BE2C (cell line): ENCODE data around the gene ATG4A.

Source experiments
- DNase-seq: peaks from one replicate; pipeline ENCODE4 v3.0.0-alpha.2; 2020
- H3K27me3 ChIP-seq: fragments of 250-450 bp; sonication (Bioruptor Pico); 2 replicates; pipeline ENCODE4 v1.5.1; 2020; ENCODE audit warnings: mild to moderate bottlenecking
- H3K36me3 ChIP-seq: fragments of 250-450 bp; sonication (Bioruptor Pico); 2 replicates; pipeline ENCODE4 v1.5.1; 2020; ENCODE audit warnings: mild to moderate bottlenecking
- H3K4me1 ChIP-seq: fragments of 250-450 bp; sonication (Bioruptor Pico); 2 replicates; pipeline ENCODE4 v1.5.1; 2020
- H3K4me3 ChIP-seq: 2 replicates; pipeline ENCODE4 v1.5.1; 2011; ENCODE audit warnings: low read depth, low read length
- H3K9me3 ChIP-seq: fragments of 250-450 bp; sonication (Bioruptor Pico); 2 replicates; pipeline ENCODE4 v1.5.1; 2020
- CTCF ChIP-seq: IDR thresholded peaks from 2 replicates; pipeline ENCODE4 v1.5.1; 2012; ENCODE audit warnings: mild to moderate bottlenecking, low read depth, low read length

The ATG4A gene

DNA sequence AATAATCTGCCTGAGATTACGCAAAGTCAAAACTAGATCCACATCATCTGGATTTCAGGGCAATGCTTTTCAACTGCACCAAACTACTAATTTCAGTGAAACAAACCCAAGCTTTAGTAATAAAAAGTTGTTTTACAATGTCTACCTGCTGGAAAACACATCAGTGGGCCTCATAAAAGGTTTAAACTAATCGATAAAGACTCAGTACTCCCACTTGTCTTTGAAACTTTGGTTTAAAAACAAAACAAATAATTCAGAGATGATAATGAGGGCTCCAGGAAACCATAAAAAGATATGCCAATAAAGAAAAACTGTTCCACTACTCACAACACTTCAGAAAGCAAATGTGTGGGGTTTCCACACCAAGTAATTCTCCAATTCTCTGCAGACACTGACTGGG, 10.5 kb upstream of the ATG4A start:
- Histone ChIP-seq H3K9me3 (no peaks in the 10 kb centered on the region), H3K36me3 (no peaks in the 10 kb centered on the region), H3K4me3 (no peak overlapping the region), H3K4me1 (no peaks in the 10 kb centered on the region), H3K27me3 (no peaks in the 10 kb centered on the region)
- no peak for DNase-seq
- no peak for TF ChIP-seq CTCF

DNA sequence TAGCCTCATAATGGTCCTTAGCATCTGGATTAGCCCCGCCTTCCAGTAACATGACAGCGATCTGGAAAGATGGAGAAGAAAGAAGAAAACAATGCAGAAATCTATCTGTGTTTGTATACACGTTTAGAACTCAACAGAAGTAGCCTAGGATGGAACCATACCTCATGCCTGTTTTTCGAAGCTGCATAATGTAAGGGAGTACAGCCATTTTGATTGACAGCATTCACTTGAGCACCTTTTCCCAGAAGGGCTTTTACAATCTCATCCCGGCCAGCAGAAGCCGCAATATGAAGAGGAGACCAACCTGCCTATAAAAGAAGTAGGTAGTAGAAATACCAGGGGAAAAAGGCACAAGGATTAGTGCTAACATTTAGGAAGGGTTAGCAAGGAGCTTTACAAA, 3.8 kb upstream of the ATG4A start:
- DNase-seq, result no peak
- no peak for TF ChIP-seq CTCF
- Histone ChIP-seq H3K4me3 (no peak overlapping the region), H3K4me1 (no peaks in the 10 kb centered on the region), H3K9me3 (no peaks in the 10 kb centered on the region), H3K36me3 (no peaks in the 10 kb centered on the region), H3K27me3 (no peaks in the 10 kb centered on the region)

- DNase-seq, result no peak
- no peak for TF ChIP-seq CTCF
- Histone ChIP-seq H3K4me1 (no peaks in the 10 kb centered on the region), H3K4me3 (no peak overlapping the region), H3K9me3 (no peaks in the 10 kb centered on the region), H3K36me3 (no peaks in the 10 kb centered on the region), H3K27me3 (no peaks in the 10 kb centered on the region)
These were observed 3.1 kb upstream of the ATG4A start for GRCh38 chrX:108088511-108088910.

DNA sequence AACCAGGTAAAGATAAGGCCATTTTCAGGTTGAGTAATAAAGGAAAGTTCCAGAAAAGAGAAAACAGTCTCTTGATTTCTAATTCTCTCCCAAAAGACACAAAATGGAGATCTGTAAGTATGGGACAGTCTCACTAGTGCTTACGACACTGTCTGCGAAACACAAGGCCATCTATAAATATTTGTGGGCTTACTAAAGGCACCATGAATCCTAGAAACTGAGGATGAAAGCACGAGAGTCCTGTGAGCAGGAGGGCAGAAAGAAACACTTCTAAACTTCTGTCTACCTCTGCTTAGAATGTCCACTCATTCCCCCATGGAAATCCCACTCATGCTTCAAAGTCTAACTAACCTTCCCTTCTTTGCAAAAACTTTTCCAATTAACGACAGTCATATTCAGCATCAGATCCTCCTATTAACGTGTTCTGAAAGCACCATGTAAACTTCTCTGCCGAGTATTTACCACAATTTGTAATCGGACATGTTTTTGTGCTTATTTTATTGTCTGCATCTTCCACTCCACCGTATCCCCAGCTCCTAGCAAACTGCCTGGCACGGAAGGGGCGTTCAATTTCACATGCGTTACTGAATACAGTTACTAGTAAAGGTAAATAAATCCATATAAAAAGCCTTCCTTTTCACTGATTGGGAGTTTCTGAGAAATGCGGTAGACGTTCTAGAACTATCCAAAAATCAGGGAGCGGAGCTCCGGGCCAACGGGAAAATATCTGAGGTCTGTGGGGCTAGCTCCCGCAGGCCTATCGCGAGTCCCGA, 901 bp upstream of the ATG4A start:
- Histone ChIP-seq H3K27me3 (no peaks in the 10 kb centered on the region), H3K4me3 (peak overlapping the region; percentile 81), H3K4me1 (no peaks in the 10 kb centered on the region), H3K9me3 (no peaks in the 10 kb centered on the region), H3K36me3 (no peaks in the 10 kb centered on the region)
- TF ChIP-seq CTCF, result no peak
- DNase-seq, result no peak

DNA sequence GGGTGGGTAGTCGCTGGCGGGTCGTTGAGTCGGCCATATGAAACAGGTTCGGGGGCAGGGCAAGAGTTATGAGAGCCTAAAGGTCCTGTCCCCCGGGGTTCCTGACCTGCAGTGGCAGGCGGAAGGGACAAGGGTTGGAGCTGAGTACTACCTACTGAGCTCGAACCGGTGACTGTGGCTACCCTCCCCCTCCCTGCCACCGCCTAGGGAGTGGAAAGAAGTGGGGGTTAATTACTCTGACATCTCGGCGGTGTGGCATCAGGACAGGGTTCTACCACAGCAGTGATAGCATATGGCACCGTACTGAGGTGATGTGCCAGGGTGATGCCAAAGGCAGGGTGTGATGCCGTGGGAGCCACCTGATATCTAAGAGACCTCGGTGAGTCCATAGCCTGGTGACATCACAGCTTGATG, 307 bp downstream of the ATG4A start:
- no peak for DNase-seq
- TF ChIP-seq CTCF, result no peak
- Histone ChIP-seq H3K27me3 (no peaks in the 10 kb centered on the region), H3K9me3 (no peaks in the 10 kb centered on the region), H3K4me3 (peak overlapping the region; percentile 81), H3K4me1 (no peaks in the 10 kb centered on the region), H3K36me3 (no peaks in the 10 kb centered on the region)

DNA sequence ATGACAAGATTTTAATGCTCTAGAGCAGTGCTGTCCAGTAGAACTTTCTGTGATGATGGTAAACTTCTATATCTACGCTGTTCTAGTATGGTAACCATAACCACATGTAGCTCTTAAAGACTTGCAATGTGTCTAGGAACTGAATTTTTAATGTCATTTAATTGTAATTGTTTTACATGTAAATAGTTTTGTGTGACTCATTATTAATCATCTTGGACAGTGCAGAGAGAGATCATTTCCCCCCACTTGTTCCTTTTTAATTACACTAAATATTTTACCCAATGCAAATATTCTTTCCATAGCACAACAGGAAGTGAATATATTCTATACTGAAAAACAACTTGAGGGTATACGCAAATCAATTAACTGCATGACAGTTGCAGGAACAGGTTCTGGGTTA, 5.8 kb downstream of the ATG4A start:
- no peaks in the 10 kb centered on the region for H3K9me3 ChIP-seq
- H3K4me3 ChIP-seq, result no peak overlapping the region
- no peaks in the 10 kb centered on the region for H3K27me3 ChIP-seq
- DNase-seq, result no peak
- H3K4me1 ChIP-seq, result no peaks in the 10 kb centered on the region
- H3K36me3 ChIP-seq, result no peaks in the 10 kb centered on the region
- TF ChIP-seq CTCF, result no peak
